GM18909 (cell line): ENCODE measurements around the gene CES3.
"Not testable (repeated sequence)": the region's sequence is repeated elsewhere in the genome, so short reads cannot be mapped to it uniquely, and the experiment has no call there.

ENCODE experiments used
- ATAC-seq: cut with Tn5 transposase; IDR thresholded peaks from one replicate; pipeline ENCODE4 v1.9.1; 2021; ENCODE audit warnings: mild to moderate bottlenecking; ENCODE audit not compliant: unreplicated experiment, poor library complexity

Gene CES3

DNA sequence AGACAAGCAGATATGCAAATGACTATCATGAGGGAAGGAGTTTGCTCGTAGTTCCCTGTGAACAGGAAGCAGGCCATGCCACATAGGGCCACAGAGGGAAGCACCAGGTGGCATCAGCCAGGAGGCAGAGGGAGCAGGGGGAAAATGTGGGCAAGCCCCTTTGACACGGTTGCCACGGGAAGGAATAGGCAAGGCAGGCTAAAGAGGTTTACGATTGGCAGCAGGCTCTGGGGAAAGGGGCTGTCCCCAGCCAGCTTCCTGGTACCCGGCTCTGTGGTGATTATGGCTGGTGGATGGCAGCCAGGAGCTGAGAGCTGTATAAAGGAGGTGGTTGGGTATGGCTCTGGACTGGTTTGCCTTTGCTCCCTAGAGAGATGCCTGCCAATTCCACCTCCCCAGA lies 848 bp downstream of the CES3 start:
- ATAC-seq: no peak

DNA sequence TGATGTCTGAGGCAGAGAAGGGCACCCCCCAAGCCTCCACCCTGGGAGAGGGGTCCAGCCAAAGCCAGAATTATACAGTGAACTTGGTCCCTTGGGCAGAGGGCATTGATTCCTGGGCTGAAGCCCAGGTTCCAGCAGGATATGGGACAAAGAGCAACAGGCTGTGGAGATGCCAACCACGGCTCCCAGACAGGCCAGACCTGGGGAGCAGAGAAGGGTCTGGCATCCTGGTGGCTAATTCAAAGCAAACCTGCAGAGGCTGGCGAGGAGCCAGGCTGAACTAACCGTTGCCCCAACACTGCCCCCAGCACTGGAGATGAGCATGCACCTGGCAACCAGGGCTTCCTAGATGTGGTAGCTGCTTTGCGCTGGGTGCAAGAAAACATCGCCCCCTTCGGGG lies 3.0 kb downstream of the CES3 start:
- ATAC-seq: no peak

DNA sequence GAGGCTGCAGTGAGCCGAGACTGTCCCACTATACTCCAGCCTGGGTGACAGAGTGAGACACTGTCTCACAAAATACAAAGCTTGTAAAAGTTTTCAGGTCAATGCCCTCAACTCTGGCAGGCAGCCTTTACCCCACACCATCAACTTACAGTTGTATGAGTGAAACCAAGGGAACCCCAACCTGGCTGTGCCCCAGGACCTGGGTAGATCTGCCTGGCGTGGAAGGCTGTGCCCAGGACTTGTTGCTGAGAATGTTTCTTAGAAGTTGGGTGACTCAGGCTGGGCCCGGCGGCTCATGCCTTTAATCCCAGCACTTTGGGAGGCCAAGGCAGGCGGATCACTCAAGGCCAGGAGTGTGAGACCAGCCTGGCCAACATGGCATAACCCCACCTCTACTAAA lies 7.8 kb downstream of the CES3 start:
- ATAC-seq: no peak

DNA sequence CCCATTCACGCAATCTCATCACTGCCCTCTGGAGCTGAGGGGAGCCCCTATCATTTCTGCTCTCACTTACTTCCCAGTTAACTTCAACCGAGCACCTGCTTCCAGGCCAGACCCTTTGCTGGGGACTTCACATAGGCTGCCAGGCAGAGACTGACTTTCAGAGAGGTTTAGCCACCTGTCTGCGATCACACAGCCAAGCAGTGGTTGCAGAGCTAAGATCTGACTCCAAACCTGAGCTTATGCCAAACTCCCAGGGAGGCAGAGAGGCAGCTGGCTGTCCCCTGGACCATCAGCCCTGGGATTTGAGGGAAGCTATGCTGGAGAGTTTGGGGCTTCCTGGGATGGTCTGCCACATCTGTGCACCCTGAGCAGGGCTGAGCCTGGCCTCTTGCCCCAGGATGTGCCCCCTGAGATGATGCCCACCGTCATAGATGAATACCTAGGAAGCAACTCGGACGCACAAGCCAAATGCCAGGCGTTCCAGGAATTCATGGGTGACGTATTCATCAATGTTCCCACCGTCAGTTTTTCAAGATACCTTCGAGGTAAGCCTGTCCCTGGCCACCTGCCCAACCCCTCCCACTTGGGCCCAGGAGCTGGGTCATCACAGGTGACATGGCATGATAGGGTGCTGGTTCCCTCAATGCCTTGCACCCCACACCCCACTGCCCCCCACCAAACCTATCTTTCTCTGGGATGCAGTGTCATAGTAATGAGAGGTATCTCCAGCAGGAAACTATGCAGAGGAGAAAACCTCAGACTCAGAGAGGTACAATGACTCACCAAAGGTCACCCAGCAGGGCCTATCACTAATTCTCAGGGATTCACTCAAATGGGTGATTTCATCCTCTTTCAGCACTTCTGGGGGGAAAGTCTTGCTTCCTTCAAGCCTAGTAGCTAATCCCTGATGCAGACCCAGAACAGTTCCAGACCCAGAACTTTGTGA lies 10.0 kb downstream of the CES3 start:
- ATAC-seq: no peak

DNA sequence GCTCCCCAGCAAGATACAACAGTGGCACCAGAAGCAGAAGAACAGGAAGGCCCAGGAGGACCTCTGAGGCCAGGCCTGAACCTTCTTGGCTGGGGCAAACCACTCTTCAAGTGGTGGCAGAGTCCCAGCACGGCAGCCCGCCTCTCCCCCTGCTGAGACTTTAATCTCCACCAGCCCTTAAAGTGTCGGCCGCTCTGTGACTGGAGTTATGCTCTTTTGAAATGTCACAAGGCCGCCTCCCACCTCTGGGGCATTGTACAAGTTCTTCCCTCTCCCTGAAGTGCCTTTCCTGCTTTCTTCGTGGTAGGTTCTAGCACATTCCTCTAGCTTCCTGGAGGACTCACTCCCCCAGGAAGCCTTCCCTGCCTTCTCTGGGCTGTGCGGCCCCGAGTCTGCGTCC lies 11.9 kb downstream of the CES3 start:
- no peak for ATAC-seq

DNA sequence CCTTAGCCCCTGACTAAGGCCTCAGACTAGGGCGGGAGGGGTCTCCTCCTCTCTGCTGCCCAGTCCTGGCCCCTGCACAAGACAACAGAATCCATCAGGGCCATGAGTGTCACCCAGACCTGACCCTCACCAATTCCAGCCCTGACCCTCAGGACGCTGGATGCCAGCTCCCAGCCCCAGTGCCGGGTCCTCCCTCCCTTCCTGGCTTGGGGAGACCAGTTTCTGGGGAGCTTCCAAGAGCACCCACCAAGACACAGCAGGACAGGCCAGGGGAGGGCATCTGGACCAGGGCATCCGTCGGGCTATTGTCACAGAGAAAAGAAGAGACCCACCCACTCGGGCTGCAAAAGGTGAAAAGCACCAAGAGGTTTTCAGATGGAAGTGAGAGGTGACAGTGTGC lies 12.7 kb downstream of the CES3 start:
- ATAC-seq: no peak

DNA sequence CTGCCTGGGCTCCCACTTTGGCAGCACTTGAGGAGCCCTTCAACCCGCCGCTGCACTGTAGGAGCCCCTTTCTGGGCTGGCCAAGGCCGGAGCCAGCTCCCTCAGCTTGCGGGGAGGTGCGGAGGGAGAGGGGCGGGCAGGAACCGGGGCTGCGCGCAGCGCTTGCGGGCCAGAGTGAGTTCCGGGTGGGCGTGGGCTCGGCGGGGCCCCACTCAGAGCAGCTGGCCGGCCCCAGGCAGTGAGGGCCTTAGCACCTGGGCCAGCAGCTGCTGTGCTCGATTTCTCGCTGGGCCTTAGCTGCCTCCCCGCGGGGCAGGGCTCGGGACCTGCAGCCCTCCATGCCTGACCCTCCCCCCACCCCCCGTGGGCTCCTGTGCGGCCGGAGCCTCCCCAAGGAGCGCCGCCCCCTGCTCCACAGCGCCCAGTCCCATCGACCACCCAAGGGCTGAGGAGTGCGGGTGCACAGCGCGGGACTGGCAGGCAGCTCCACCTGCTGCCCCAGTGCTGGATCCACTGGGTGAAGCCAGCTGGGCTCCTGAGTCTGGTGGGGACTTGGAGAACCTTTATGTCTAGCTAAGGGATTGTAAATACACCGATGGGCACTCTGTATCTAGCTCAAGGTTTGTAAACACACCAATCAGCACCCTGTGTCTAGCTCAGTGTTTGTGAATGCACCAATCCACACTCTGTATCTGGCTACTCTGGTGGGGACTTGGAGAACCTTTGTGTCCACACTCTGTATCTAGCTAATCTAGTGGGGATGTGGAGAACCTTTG lies 13.3 kb downstream of the CES3 start:
- not testable (repeated sequence) for ATAC-seq

DNA sequence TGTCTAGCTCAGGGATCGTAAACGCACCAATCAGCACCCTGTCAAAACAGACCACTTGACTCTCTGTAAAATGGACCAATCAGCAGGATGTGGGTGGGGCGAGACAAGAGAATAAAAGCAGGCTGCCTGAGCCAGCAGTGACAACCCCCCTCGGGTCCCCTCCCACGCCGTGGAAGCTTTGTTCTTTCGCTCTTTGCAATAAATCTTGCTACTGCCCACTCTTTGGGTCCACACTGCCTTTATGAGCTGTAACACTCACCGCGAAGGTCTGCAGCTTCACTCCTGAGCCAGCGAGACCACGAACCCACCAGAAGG lies 13.8 kb downstream of the CES3 start:
- ATAC-seq: not testable (repeated sequence)

DNA sequence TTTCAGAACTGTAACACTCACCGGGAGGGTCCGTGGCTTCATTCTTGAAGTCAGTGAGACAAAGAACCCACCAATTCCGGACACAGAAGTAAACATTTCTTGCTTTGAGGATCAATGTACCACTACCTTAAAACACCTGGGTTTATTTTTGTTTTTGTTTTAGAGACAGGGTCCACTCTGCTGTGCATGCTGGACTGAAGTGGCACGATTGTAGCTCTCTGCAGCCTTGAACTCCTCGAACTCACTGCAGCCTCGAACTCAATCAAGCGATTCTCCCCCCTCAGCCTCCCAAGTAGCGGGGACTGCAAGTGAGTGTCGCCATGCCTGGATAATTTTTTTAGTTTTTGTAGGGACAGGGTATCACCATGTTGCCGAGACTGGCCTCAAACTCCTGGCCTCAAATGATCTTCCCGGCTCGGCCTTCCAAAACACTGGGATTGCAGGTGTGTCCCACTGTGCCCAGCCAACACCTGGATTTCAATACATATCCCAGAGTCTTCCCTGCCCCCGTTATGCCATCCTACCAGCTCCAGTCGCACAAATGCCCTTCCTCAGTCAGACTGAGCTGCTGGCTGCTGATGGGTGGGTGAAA lies 14.3 kb downstream of the CES3 start:
- no peak for ATAC-seq

DNA sequence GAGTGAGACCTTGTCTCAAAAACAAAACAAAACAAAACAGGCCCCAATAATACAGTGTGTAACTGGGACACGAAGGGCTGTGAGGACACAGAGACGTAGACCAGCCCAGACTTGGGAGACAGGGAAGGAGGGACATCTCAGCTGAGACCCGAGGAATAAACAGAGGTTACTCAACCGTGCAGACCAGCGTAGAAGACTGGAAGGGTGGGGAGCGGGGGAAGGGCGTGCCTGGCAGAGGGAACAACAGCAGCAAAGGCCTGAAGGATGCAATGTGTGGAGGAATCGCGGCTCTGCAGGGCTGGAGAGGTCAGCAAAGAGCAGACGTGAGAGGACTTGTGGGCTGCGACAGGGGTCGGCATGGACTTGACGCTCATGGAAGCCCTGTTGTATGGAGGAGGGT lies 15.7 kb downstream of the CES3 start:
- no peak for ATAC-seq

DNA sequence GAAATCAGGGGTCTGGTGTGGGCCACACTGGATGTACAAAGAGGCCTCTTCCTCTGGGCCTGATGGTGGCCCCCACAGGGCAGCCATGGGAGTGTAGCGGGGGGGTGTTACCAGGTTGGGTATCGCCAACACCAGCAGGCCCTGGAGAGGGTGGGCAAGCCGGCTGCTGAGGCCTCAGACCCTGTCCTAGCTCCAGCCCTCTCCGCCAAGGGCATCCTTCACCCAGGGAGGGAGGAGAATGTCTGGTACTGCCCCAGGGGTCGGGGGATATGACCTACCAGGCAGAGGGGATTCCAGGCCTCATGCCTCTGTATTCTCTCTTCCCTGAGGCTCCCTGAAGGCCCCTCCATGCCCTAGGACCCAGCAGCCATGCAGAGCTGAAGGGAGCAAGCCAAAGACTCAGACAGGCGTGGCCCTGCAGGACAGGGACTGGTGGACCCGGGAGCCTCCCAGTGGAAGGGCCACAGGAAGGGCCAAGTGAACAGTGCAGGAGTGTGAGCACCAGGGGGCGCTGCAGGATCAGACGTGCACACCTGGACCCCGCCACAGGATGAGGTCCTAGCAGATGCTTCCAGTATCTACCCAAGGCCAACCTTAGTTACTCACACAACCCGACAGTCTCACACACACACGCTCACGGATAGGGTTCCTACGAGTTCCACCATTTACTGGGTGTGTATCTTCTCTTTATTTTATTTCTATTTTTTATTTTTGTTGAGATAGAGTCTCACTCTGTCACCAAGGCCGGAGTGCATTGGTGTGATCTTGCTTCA lies 16.5 kb downstream of the CES3 start:
- ATAC-seq: peak; percentile 81

DNA sequence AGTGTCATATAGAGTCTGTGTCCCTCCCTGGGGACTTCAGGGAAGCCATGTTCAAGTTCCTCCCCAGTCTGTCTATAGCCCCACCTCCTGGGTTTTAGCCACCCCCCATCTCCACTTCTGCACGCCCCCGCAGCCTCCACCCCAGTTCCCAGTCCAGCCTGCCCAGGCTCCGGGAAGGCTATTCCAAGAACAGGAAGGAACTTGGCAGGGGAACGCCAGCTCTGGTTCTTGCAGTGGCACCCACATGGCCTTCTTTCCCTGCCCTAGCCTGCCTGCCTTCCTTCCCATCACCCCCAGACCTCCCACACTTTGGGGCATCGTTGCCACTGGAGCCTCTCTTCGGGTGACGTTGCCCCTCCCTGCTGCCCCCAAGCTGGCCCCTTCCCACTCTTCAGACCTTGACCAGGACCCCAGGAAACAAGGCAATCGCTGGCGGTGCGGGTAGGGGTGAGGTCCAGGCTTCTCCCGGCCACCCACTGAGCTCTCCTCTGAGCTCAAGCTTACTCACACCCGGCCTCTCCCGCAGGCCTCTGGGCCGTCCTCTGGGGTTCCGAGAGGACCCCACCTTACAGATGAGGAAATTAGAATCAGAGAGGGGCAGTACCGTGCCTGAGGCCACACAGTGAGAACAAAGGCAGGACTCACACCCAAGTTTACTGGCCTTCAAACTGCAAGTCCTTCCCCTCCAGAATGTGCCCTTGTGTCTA lies 18.1 kb downstream of the CES3 start:
- ATAC-seq: no peak

DNA sequence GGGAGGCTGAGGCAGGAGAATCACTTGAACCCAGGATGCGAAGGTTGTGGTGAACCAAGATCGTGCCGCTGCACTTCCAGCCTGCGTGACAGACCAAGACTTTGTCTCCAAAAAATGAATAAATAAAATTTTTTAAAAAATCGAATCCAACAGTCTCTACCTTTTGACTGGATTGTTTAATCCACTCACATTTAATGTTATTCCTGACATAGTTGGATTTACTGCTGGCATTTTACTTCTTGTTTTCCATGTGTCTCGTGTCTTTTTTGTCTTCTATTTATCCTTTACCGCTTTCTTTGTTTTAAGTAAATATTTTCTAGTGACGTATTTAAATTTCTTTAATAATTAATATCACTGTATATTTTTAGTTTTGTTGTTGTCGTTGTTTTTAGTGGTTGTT lies 22.0 kb downstream of the CES3 start:
- no peak for ATAC-seq

DNA sequence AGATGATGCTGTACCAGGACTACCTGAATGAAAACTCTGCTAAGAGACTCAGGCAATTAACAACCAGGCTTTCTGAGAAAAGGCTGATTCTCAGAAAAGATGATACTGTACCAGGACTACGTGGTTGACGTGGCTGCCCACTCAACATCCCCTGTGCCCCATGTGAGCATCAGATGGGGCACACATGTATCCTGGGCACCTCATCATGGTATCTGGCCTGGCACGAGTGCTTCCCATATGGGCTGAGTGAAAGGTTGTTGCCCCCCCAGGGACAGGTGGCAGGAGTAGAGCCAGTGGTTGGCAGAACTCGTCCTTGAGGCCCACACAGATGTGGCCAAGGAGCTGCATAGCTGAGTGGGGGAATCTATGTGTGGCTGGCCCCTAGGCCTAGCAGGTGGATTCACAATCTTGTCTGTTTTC lies 23.8 kb downstream of the CES3 start:
- no peak for ATAC-seq

DNA sequence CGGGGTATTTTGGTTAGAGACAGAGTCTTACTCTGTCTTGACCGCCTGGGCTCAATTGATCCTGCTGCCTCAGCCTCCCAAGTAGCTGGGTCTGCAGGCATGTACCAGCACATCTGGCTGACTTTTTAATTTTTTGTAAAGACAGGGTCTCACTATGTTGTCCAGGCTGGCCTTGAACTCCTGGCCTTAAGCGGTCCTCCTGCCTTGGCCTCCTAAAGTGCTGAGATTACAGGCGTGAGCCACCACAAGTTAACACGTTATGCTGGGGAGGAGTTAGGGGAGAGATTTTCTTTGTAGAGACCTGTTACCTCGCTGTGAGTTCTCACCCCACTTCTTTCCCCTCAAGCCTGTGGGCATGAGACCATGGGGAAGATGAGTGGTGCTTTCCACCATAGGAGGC lies 25.5 kb downstream of the CES3 start:
- no peak for ATAC-seq

DNA sequence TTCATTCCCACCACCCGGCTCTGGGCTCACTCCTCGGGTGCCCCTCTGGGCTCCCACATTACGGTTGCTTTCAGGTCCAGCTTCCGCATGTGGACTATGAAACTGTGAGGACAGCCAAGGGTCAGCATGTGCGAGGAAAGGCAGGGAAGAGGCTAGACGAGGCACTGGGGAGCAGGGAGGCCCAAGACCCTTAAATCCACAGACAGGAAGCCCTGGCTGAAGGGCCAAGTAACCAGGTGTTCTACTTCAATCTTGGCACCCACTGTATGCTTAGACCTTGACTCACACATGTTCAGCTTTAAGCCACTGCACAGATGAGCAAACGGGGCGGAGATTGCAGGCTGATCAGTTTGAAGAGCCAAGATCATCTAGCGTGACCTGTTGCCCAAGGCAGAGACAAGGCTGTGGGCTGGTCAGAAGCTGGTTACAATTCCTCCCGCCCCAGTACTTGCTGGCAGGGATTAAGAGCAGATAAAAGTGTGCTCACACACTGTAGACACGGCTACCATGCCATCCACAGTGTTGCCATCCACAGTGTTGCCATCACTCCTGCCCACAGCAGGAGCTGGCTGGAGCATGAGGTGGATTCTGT lies 27.2 kb downstream of the CES3 start, which contains the start of gene CES4A:
CES4A (plus strand) TSS at position 393 of the 592 bp plus-strand sequence; CDS start at position 577, 184 bp downstream.
- no peak for ATAC-seq

DNA sequence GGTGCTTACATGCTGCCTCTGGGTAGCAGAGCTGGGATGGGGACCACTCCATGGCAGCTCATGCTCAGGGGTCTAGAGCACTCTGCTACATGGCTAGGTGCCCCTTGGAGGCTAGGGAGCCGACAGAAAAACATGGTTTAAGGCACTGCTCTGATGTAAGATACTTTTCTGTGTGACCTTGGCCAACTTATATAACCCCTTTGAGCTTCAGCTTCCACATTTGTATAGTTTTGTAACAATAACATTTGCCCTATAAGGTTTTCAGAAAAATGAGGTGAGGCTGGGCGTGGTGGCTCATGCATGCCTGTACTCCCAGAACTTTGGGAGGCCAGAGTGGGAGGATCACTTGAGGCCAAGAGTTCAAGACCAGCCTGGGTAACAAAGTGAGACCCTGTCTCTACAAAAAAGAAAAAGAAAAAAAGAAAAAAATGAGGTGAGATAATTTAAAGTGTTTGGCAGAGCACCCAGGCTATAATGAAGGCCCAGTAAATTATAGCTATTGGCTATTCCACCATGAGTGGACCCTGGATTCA lies 30.5 kb downstream of the CES3 start:
- ATAC-seq: no peak

DNA sequence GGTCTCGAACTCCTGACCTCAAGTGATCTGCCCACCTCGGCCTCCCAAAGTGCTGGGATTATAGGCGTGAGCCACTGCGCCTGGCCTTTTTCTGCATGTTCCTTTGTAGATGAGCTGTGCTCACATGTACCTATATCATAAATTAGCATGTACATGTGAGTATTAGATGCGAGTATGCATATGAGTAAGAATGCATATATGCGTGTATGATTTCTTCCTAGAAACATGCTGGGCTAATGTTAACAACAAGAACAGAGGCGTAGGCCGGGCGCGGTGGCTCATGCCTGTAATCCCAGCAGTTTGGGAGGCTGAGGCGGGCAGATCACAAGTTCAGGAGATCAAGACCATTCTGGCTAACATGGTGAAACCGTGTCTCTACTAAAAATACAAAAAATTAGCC lies 32.5 kb downstream of the CES3 start:
- ATAC-seq: not testable (repeated sequence)

DNA sequence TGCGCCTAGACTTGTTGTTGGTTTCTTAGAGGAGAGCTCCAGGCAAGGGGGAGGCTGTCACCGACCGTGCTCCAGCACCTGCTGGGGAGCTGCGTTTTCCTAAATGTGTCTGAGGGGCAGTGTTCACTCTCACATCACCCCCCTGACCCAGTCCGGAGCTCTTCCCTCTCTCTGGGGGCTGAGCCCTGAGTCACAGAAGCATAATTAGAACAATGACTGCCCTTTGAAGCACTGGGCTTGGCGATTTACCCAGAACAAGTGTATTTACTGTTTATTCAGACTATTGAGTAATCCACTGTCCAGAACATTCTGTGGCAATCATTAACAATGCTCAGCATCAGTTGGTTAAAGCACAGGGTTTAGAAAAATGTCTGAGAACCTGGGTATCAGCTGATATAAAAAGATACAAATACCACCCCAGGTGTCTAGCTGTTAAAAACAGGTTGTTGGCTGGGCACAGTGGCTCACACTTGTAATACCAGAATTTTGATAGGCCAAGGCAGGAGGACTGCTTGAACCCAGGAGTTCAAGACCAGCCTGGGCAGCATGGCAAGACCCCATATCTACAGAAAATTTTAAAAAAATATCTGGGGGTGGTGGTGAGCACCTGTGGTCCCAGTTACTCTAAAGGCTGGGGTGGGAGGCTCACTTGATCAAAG lies 35.4 kb downstream of the CES3 start:
- ATAC-seq: no peak
